HK-2 (cell line): Measurements from ENCODE around the gene BET1L.
"Not testable (repeated sequence)": the region's sequence is repeated elsewhere in the genome, so short reads cannot be mapped to it uniquely, and the experiment has no call there.

Experiments used
- DNase-seq: peaks from one replicate; pipeline ENCODE4 v3.0.0-alpha.2; 2018; ENCODE audit not compliant: unreplicated experiment

BET1L gene

GRCh38 chr11:227824-228379 is 20.7 kb upstream of the BET1L start:
- no peak for DNase-seq

- no peak for DNase-seq
These were observed 18.7 kb upstream of the BET1L start for GRCh38 chr11:225734-226453.

- DNase-seq: no peak
These were observed 17.2 kb upstream of the BET1L start for GRCh38 chr11:224424-224823.

- no peak for DNase-seq
These were observed 16.7 kb upstream of the BET1L start for GRCh38 chr11:223884-224283.

GRCh38 chr11:223026-223789 is 16.0 kb upstream of the BET1L start:
- no peak for DNase-seq

- no peak for DNase-seq
These were observed 15.0 kb upstream of the BET1L start for GRCh38 chr11:221998-222789.

GRCh38 chr11:221539-221938 is 14.3 kb upstream of the BET1L start:
- no peak for DNase-seq

- not testable (repeated sequence) for DNase-seq
These were observed 13.5 kb upstream of the BET1L start for GRCh38 chr11:220641-221215.

GRCh38 chr11:218815-219593 is 11.8 kb upstream of the BET1L start:
- no peak for DNase-seq

GRCh38 chr11:217704-218103 is 10.5 kb upstream of the BET1L start:
- no peak for DNase-seq

GRCh38 chr11:216081-216974 is 9.1 kb upstream of the BET1L start:
- no peak for DNase-seq

GRCh38 chr11:215581-216037 is 8.4 kb upstream of the BET1L start:
- DNase-seq: no peak

GRCh38 chr11:214083-214482 is 6.9 kb upstream of the BET1L start:
- no peak for DNase-seq

- DNase-seq: no peak
These were observed 5.9 kb upstream of the BET1L start for GRCh38 chr11:213111-213510.

- DNase-seq: no peak
These were observed 5.2 kb upstream of the BET1L start for GRCh38 chr11:212150-213100.

- DNase-seq: no peak
These were observed 4.5 kb upstream of the BET1L start for GRCh38 chr11:211741-212140.

- no peak for DNase-seq
These were observed 4.1 kb upstream of the BET1L start for GRCh38 chr11:211295-211694.

- no peak for DNase-seq
These were observed 3.6 kb upstream of the BET1L start for GRCh38 chr11:210803-211180.
